GM20000 (cell line): ENCODE results near the gene COMTD1.

Experiments used
- DNase-seq: peaks from one replicate; pipeline ENCODE4 v3.0.0; 2012; ENCODE audit warnings: low spot score
- TF ChIP-seq, protein P1 (sequence below): IDR thresholded peaks from 2 replicates; pipeline ENCODE4 v1.5.1; 2012; ENCODE audit warnings: mild to moderate bottlenecking, control low read depth; ENCODE audit errors: extremely low read depth, missing control alignments

The COMTD1 gene

DNA sequence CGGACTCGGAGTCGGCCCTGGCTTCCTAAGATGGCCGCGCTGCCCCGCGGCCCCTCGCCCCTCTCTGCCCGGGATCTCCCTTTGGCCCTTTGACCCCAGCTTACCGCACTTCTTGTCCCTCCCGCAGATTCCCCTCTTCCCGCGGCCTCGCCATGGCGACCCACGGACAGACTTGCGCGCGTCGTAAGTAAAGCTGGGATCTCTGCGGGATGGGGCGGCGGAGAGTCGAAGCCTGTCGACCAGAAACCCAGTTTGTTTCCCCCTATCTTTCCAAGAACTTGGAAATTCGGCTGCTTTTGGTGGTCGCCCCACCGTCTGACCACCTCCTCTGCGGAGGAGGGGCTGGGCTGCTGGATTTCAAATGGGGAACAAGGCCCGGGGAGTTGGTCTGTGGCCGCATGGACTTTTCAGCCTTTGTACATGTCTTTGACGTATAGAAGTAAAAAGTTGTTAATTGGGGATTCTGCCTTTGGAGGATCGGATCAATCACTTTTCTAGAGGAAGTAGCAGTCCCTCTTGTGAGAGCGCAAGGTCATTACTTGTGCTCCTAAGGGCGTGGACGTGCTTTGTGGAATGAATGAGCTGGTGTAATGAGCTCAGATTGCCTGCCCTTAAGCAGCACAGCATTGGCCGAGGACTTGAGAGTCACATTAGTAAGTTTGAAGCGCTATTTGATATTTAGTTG lies 24.6 kb downstream of the COMTD1 start:
- peak; percentile 49 for DNase-seq

GRCh38 chr10:75210282-75211006 lies 25.3 kb downstream of the COMTD1 start, which contains the start of gene VDAC2:
VDAC2 (plus strand) TSS chr10:75210796; CDS start chr10:75211159, 363 bp downstream.
- TF ChIP-seq, protein P1, sequence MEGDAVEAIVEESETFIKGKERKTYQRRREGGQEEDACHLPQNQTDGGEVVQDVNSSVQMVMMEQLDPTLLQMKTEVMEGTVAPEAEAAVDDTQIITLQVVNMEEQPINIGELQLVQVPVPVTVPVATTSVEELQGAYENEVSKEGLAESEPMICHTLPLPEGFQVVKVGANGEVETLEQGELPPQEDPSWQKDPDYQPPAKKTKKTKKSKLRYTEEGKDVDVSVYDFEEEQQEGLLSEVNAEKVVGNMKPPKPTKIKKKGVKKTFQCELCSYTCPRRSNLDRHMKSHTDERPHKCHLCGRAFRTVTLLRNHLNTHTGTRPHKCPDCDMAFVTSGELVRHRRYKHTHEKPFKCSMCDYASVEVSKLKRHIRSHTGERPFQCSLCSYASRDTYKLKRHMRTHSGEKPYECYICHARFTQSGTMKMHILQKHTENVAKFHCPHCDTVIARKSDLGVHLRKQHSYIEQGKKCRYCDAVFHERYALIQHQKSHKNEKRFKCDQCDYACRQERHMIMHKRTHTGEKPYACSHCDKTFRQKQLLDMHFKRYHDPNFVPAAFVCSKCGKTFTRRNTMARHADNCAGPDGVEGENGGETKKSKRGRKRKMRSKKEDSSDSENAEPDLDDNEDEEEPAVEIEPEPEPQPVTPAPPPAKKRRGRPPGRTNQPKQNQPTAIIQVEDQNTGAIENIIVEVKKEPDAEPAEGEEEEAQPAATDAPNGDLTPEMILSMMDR: no peak
- peak; percentile 98 for DNase-seq

More for the DNA sequence above, 24.6 kb downstream of the COMTD1 start:
- TF ChIP-seq, protein P1: no peak

GRCh38 chr10:75209921-75210281 lies 25.9 kb downstream of the COMTD1 start:
- TF ChIP-seq, protein P1: no peak
- peak; percentile 77 for DNase-seq

GRCh38 chr10:75209086-75209920 lies 26.5 kb downstream of the COMTD1 start:
- no peak for DNase-seq
- TF ChIP-seq, protein P1: no peak

- DNase-seq: no peak
- TF ChIP-seq, protein P1: no peak
Observed at GRCh38 chr10:75208181-75208580, 27.6 kb downstream of the COMTD1 start.

DNA sequence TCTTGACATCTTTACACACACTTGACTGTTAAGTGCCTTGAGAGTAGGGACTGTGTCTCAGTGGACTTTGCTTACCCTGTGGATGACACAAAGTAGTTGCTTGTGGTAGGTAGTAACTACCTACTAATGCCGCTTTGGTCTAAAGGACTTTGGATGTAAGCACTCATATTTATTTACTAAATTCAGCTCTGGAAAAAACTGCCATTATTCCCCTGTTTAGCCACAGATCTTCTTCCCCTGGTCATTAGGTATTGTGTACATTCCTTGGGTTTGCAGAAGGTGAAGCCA lies 28.0 kb downstream of the COMTD1 start:
- no peak for DNase-seq
- TF ChIP-seq, protein P1: no peak
